ENCODE measurements around the gene YAE1.

Gene YAE1

GRCh38 chr7:39535720-39536119, 30.5 kb upstream of the YAE1 start:
- TF ChIP-seq CEBPB (IDR thresholded peaks at IDR 0.05) (no peak), TCF12 (IDR thresholded peaks at IDR 0.05; ENCODE audit: low read depth) (no peak), NFIC (IDR thresholded peaks at IDR 0.05) (no peak), EGR1 (IDR thresholded peaks at IDR 0.05) (no peak), FOXM1 (IDR thresholded peaks at IDR 0.05; ENCODE audit: borderline replicate concordance, low read depth) (no peak), TAF1 (IDR thresholded peaks at IDR 0.05; ENCODE audit: low read depth) (no peak), ZBTB7A (IDR thresholded peaks at IDR 0.05; ENCODE audit: low read depth) (no peak), CREB1 (IDR thresholded peaks at IDR 0.05; ENCODE audit: low read depth) (no peak), YY1 (IDR thresholded peaks at IDR 0.05; ENCODE audit: low read depth) (no peak), TEAD4 (IDR thresholded peaks at IDR 0.05) (no peak), RAD21 (IDR thresholded peaks at IDR 0.05; ENCODE audit: low read depth) (no peak)

- TF ChIP-seq USF1 (IDR thresholded peaks at IDR 0.05) (no peak), REST (IDR thresholded peaks at IDR 0.05; ENCODE audit: low read depth) (no peak), FOXM1 (IDR thresholded peaks at IDR 0.05; ENCODE audit: borderline replicate concordance, low read depth) (no peak), ZBTB7A (IDR thresholded peaks at IDR 0.05; ENCODE audit: low read depth) (no peak), TAF1 (IDR thresholded peaks at IDR 0.05; ENCODE audit: low read depth) (no peak), YY1 (IDR thresholded peaks at IDR 0.05; ENCODE audit: low read depth) (no peak), CEBPB (IDR thresholded peaks at IDR 0.05) (no peak), TEAD4 (IDR thresholded peaks at IDR 0.05) (no peak), MAX (IDR thresholded peaks at IDR 0.05) (no peak), NFIC (IDR thresholded peaks at IDR 0.05) (no peak), RAD21 (IDR thresholded peaks at IDR 0.05; ENCODE audit: low read depth) (no peak), EGR1 (IDR thresholded peaks at IDR 0.05) (no peak), TCF12 (IDR thresholded peaks at IDR 0.05; ENCODE audit: low read depth) (no peak), EP300 (IDR thresholded peaks at IDR 0.05; ENCODE audit: borderline replicate concordance) (no peak), CREB1 (IDR thresholded peaks at IDR 0.05; ENCODE audit: low read depth) (no peak)
Measured at GRCh38 chr7:39536951-39537350, 29.3 kb upstream of the YAE1 start.

GRCh38 chr7:39539816-39540215, 26.4 kb upstream of the YAE1 start:
- TF ChIP-seq CEBPB (IDR thresholded peaks at IDR 0.05) (no peak), REST (IDR thresholded peaks at IDR 0.05; ENCODE audit: low read depth) (no peak), TCF12 (IDR thresholded peaks at IDR 0.05; ENCODE audit: low read depth) (no peak)

- TF ChIP-seq CREB1 (IDR thresholded peaks at IDR 0.05; ENCODE audit: low read depth) (no peak), ZBTB7A (IDR thresholded peaks at IDR 0.05; ENCODE audit: low read depth) (no peak), YY1 (IDR thresholded peaks at IDR 0.05; ENCODE audit: low read depth) (no peak)
Measured at GRCh38 chr7:39540320-39540719, 25.9 kb upstream of the YAE1 start.

GRCh38 chr7:39541511-39541910, 24.7 kb upstream of the YAE1 start:
- TF ChIP-seq CREB1 (IDR thresholded peaks at IDR 0.05; ENCODE audit: low read depth): no peak

- TF ChIP-seq CREB1 (IDR thresholded peaks at IDR 0.05; ENCODE audit: low read depth): no peak
- TF ChIP-seq EP300 (IDR thresholded peaks at IDR 0.05; ENCODE audit: borderline replicate concordance): no peak
- TF ChIP-seq ZBTB7A (IDR thresholded peaks at IDR 0.05; ENCODE audit: low read depth): no peak
- TF ChIP-seq YY1 (IDR thresholded peaks at IDR 0.05; ENCODE audit: low read depth): no peak
- no peak for TF ChIP-seq NFIC (IDR thresholded peaks at IDR 0.05)
- no peak for TF ChIP-seq EGR1 (IDR thresholded peaks at IDR 0.05)
- TF ChIP-seq TEAD4 (IDR thresholded peaks at IDR 0.05): no peak
- TF ChIP-seq MAX (IDR thresholded peaks at IDR 0.05): no peak
- TF ChIP-seq FOXM1 (IDR thresholded peaks at IDR 0.05; ENCODE audit: borderline replicate concordance, low read depth): no peak
- no peak for TF ChIP-seq USF1 (IDR thresholded peaks at IDR 0.05)
- no peak for TF ChIP-seq TAF1 (IDR thresholded peaks at IDR 0.05; ENCODE audit: low read depth)
- no peak for TF ChIP-seq RAD21 (IDR thresholded peaks at IDR 0.05; ENCODE audit: low read depth)
- no peak for TF ChIP-seq CEBPB (IDR thresholded peaks at IDR 0.05)
- no peak for TF ChIP-seq TCF12 (IDR thresholded peaks at IDR 0.05; ENCODE audit: low read depth)
Measured at GRCh38 chr7:39547336-39547735, 18.9 kb upstream of the YAE1 start.

GRCh38 chr7:39550411-39550810, 15.8 kb upstream of the YAE1 start:
- TF ChIP-seq FOXM1 (IDR thresholded peaks at IDR 0.05; ENCODE audit: borderline replicate concordance, low read depth): no peak
- TF ChIP-seq TAF1 (IDR thresholded peaks at IDR 0.05; ENCODE audit: low read depth): no peak
- TF ChIP-seq MAX (IDR thresholded peaks at IDR 0.05): no peak
- no peak for TF ChIP-seq CREB1 (IDR thresholded peaks at IDR 0.05; ENCODE audit: low read depth)
- no peak for TF ChIP-seq CEBPB (IDR thresholded peaks at IDR 0.05)
- no peak for TF ChIP-seq TCF12 (IDR thresholded peaks at IDR 0.05; ENCODE audit: low read depth)
- no peak for TF ChIP-seq RAD21 (IDR thresholded peaks at IDR 0.05; ENCODE audit: low read depth)
- TF ChIP-seq EP300 (IDR thresholded peaks at IDR 0.05; ENCODE audit: borderline replicate concordance): no peak
- TF ChIP-seq NFIC (IDR thresholded peaks at IDR 0.05): no peak
- TF ChIP-seq EGR1 (IDR thresholded peaks at IDR 0.05): no peak
- TF ChIP-seq YY1 (IDR thresholded peaks at IDR 0.05; ENCODE audit: low read depth): no peak
- no peak for TF ChIP-seq REST (IDR thresholded peaks at IDR 0.05; ENCODE audit: low read depth)
- TF ChIP-seq TEAD4 (IDR thresholded peaks at IDR 0.05): no peak
- no peak for TF ChIP-seq ZBTB7A (IDR thresholded peaks at IDR 0.05; ENCODE audit: low read depth)
- TF ChIP-seq USF1 (IDR thresholded peaks at IDR 0.05): no peak
